CD4-positive, alpha-beta T cell (primary cell): ENCODE data around the gene GDF15. TPM values are rescaled to one million over a fixed set of nuclear protein-coding genes. Genes with fewer than 3 reads are reported as not detected.

Source experiments
- ATAC-seq: fragments of 200-7000 bp; cut with Tn5 transposase; one replicate; pipeline ENCODE4 v1.10.0; 2022; ENCODE audit warnings: mild to moderate bottlenecking; ENCODE audit not compliant: poor library complexity
- CTCF ChIA-PET: fragments of 350-600 bp; sonication (Branson Sonifier 250); formaldehyde crosslinking; loops from one replicate; lab custom pipeline; 2021; ENCODE audit warnings: antibody characterized with exemption, inconsistent platforms; lab: Charles Lee
- POLR2A ChIA-PET: fragments of 350-600 bp; sonication (Branson Sonifier 250); formaldehyde crosslinking; loops from one replicate; lab custom pipeline; 2021; ENCODE audit warnings: antibody characterized with exemption, inconsistent platforms; lab: Charles Lee
- DNase-seq, 14 experiments: peaks; one replicate each; pipeline ENCODE4 v3.0.0-alpha.2; 2013 to 2020; ENCODE audit warnings: mixed read lengths in 2 of 14
- H3K27ac ChIP-seq, 2 donors: one replicate each; pipeline versions ENCODE4 v1.5.1 to v1.7.0; 2013; ENCODE audit warnings: low read length in 2 of 2, low read depth in 1 of 2, mild to moderate bottlenecking in 1 of 2
- H3K27me3 ChIP-seq, 2 experiments: 1 replicate in 1 of 2; 2 replicates in 1 of 2; pipeline versions ENCODE4 v1.6.1 to v1.7.0; 2013; ENCODE audit warnings: low read length in 2 of 2, control low read depth in 1 of 2, mild to moderate bottlenecking in 1 of 2, moderate library complexity in 1 of 2; ENCODE audit not compliant: insufficient read depth in 2 of 2, control insufficient read depth in 1 of 2
- H3K36me3 ChIP-seq: one replicate; pipeline ENCODE4 v1.6.1; 2013; ENCODE audit warnings: low read length, control low read depth; ENCODE audit not compliant: insufficient read depth
- H3K4me1 ChIP-seq: one replicate; pipeline ENCODE4 v1.6.1; 2013; ENCODE audit warnings: low read length, control low read depth; ENCODE audit not compliant: insufficient read depth
- H3K4me3 ChIP-seq: one replicate; pipeline ENCODE4 v1.5.1; 2013; ENCODE audit warnings: mild to moderate bottlenecking, low read length, moderate library complexity
- H3K9me3 ChIP-seq, 2 experiments: 1 replicate in 1 of 2; 2 replicates in 1 of 2; pipeline versions ENCODE4 v1.6.1 to v1.7.0; 2013; ENCODE audit warnings: low read length in 2 of 2, mild to moderate bottlenecking in 2 of 2, control low read depth in 1 of 2, moderate library complexity in 1 of 2; ENCODE audit not compliant: control insufficient read depth in 1 of 2, insufficient read depth in 1 of 2
- H3K27ac Mint-ChIP-seq: one replicate; pipeline ENCODE4 v1.8.0; 2020; ENCODE audit warnings: mixed read lengths
- H3K27me3 Mint-ChIP-seq: one replicate; pipeline ENCODE4 v1.8.0; 2021; ENCODE audit warnings: mixed read lengths
- H3K36me3 Mint-ChIP-seq: one replicate; pipeline ENCODE4 v1.8.0; 2021; ENCODE audit warnings: low read depth, mixed read lengths
- H3K4me1 Mint-ChIP-seq: one replicate; pipeline ENCODE4 v1.8.0; 2021; ENCODE audit warnings: low read depth, mixed read lengths
- H3K4me3 Mint-ChIP-seq: one replicate; pipeline ENCODE4 v1.8.0; 2020; ENCODE audit warnings: mild to moderate bottlenecking, mixed read lengths
- H3K9me3 Mint-ChIP-seq: one replicate; pipeline ENCODE4 v1.8.0; 2020; ENCODE audit warnings: mixed read lengths
- intact Hi-C, 2 experiments: fragments of 100-400 bp; cut with DNase I in 1 of 2; cut with micrococcal nuclease in 1 of 2; formaldehyde crosslinking; loops; one replicate each; pipeline versions ENCODE4 v1.15.1 to v1.9.0; 2023 to 2025; cut with DNase I, micrococcal nuclease
- total RNA-seq, 174 experiments: library from RNA in 2 of 174; stranded (reverse) in 2 of 174; gene quantifications; one replicate each; pipeline ENCODE4 v1.2.3 and lab custom pipeline; 2021 to 2026
- TF ChIP-seq, protein P1 (sequence below): fragments of 200-600 bp; IDR thresholded peaks from one replicate; pipeline ENCODE4 v1.8.0; 2022; ENCODE audit warnings: antibody characterized with exemption, mild to moderate bottlenecking

Gene GDF15
- total RNA-seq, 2 experiments from 2014 or later = not detected

DNA sequence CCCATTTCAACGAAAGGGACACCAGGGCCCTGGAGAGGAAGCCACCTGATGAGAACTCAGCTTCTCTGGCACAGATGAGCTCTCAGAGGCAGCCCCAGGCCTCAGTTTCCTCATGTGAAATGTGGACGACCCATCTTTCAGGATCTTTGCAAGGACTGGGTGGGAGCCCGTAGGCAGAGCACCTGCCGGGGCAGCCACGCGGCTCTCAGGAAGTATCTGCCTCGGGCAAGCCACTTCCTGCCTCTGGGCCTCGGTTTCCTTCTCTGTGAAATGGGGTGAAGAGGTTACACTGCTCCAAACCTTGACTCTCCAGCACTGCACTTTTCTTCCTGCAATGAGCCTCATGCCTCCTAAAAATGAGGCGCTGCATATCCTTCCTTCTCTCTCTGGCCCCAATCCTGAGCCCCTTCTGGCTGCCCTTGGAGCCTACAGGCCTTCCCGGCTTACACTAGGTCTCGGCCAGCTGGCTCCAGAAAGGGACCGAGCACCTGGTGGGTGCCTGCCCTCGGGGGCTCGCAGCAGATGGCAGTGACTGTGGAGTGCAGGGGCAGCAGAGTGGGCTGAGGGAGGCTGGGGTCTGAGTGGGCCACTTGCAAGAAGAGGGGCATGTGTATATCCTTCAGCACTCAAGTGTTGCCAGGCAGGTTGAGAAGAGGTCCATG is 36.7 kb downstream of the GDF15 start:
- H3K36me3 ChIP-seq = peaks cover 17% of the 10 kb centered on the region
- H3K27me3 ChIP-seq = peaks cover 0 to 10% of the 10 kb centered on the region in 2 experiments
- H3K9me3 ChIP-seq = no peaks in the 10 kb centered on the region
- TF ChIP-seq, protein P1, sequence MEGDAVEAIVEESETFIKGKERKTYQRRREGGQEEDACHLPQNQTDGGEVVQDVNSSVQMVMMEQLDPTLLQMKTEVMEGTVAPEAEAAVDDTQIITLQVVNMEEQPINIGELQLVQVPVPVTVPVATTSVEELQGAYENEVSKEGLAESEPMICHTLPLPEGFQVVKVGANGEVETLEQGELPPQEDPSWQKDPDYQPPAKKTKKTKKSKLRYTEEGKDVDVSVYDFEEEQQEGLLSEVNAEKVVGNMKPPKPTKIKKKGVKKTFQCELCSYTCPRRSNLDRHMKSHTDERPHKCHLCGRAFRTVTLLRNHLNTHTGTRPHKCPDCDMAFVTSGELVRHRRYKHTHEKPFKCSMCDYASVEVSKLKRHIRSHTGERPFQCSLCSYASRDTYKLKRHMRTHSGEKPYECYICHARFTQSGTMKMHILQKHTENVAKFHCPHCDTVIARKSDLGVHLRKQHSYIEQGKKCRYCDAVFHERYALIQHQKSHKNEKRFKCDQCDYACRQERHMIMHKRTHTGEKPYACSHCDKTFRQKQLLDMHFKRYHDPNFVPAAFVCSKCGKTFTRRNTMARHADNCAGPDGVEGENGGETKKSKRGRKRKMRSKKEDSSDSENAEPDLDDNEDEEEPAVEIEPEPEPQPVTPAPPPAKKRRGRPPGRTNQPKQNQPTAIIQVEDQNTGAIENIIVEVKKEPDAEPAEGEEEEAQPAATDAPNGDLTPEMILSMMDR = no peak
- peaks cover 13% of the 10 kb centered on the region for H3K27me3 Mint-ChIP-seq
- H3K36me3 Mint-ChIP-seq = no peaks in the 10 kb centered on the region
- intact Hi-C loops = no loop called here
- POLR2A ChIA-PET = interaction anchor here (0.8 to 9.0 kb wide), 3 partner anchors 121 to 142 kb away, joined by 3 to 97 read pairs (median 5); partner anchors contain the start of genes FKBP8, JUND and KXD1
- peak overlapping the region; percentile 10 to 55 for H3K27ac ChIP-seq
- peaks cover 70% of the 10 kb centered on the region for H3K4me1 Mint-ChIP-seq
- DNase-seq = peak in 5 of 14 experiments; percentile 29 to 83 (median 61)
- H3K9me3 Mint-ChIP-seq = no peaks in the 10 kb centered on the region
- peak overlapping the region; percentile 25 for H3K4me3 ChIP-seq
- CTCF ChIA-PET = interaction anchor here (1.5 to 1.7 kb wide), 2 partner anchors 33 to 143 kb away, joined by 3 to 4 read pairs; no protein-coding TSS in a partner anchor
- peak; percentile 14 for ATAC-seq
- peak overlapping the region; percentile 74 for H3K4me3 Mint-ChIP-seq
- peak overlapping the region; percentile 77 for H3K27ac Mint-ChIP-seq
- H3K4me1 ChIP-seq = peaks cover 92% of the 10 kb centered on the region

DNA sequence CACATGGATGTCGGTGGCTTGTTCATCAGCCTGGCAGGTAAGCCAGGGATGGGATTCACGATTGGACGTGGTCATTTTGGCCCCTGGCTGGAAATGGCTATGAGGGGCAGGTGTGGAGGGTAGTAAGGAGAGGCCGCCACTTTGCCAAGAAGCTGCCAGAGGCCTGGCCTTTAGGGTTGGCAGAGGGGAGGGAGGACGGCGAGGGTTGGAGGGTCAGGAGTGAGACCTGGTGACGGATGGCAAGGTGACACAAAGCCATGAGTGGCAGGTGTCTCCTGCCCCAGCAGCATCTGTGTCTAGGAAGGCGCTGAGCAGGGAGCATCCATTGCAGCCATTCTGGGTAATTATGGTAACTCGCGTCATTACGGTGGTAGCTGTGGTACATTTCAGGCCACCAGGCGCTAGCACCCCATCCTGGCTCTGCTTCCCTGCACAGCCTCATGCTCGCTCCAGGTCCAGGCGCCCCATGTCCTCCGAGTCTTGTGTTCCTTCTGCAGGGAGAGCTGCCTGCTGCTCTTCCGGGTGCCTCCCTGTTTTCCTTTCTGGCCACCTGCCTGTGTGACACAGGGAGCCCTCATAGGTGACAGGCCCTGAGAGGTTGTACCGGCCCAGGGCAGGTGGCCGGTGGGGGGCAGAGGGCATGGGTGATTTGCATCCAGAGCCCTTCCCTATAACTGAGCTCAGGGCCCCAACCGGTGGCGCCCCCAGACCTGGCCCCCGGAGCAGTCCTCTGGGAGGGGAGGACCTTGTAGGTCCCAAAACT is 37.5 kb downstream of the GDF15 start:
- ATAC-seq = no peak
- ChIA-PET CTCF (interaction anchor here (0.5 to 1.7 kb wide), 2 partner anchors 144 to 295 kb away, joined by 3 to 4 read pairs; no protein-coding TSS in a partner anchor), POLR2A (interaction anchor here (1.5 to 1.6 kb wide), 2 partner anchors 14 to 134 kb away, joined by 4 to 5 read pairs; partner anchors contain the start of gene KXD1)
- Mint-ChIP-seq H3K27ac (peak overlapping the region; percentile 77), H3K27me3 (peaks cover 5% of the 10 kb centered on the region), H3K9me3 (no peaks in the 10 kb centered on the region), H3K4me3 (peak overlapping the region; percentile 74), H3K4me1 (peaks cover 62% of the 10 kb centered on the region), H3K36me3 (no peaks in the 10 kb centered on the region)
- Histone ChIP-seq H3K27me3 (peaks cover 0 to 3% of the 10 kb centered on the region in 2 experiments), H3K36me3 (peaks cover 22% of the 10 kb centered on the region), H3K27ac (peak overlapping the region in 1 of 2 donors; percentile 55), H3K9me3 (no peaks in the 10 kb centered on the region), H3K4me3 (peak overlapping the region; percentile 25), H3K4me1 (peaks cover 91% of the 10 kb centered on the region)
- TF ChIP-seq, protein P1 = no peak
- peak in 1 of 14 experiments; percentile 37 for DNase-seq
- intact Hi-C loops = no loop called here

DNA sequence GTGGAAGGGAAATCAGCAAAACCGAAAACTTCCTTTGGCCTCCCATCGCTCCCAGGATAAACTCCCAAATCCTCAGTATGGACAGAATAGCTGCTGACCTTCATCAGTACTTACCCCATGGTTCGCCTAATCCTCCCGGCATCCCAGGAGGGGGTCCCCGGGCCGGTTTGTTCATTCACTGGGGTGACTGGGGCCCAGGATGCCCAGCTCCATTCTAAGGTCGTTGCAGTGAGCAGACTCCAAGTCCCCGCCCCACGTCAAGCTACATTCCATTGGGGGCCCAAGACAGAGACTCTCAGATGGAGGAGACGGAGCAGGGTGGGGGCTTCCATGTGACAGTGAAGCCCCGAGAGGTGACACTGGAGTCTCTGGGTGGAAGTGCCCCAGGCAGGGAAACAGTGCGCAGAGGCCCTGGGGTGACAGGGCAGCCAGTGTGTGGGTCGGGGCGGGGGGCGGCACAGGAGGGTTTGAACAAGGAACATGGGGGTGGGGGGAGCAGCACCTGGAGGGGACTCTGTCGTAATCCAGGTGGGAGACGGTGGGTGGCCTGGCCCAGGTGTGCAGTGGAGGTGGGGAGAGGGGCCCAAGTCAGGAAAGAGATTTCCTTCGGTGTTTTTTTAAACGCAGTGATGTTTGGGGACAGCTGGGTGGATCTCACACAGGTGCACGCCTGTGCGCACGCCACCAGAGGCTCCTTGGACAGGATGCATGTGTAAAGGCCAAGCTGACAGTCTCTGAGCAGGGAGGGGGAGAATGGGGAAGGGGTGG is 38.3 kb downstream of the GDF15 start:
- Histone ChIP-seq H3K4me3 (no peak overlapping the region), H3K4me1 (peaks cover 93% of the 10 kb centered on the region), H3K27me3 (no peaks in the 10 kb centered on the region), H3K9me3 (no peaks in the 10 kb centered on the region), H3K27ac (no peak overlapping the region), H3K36me3 (peaks cover 22% of the 10 kb centered on the region)
- POLR2A ChIA-PET = interaction anchor here (1.5 to 1.6 kb wide), 2 partner anchors 13 kb away, joined by 4 read pairs; no protein-coding TSS in a partner anchor
- TF ChIP-seq, protein P1 = no peak
- H3K9me3 Mint-ChIP-seq = no peaks in the 10 kb centered on the region
- H3K36me3 Mint-ChIP-seq = no peaks in the 10 kb centered on the region
- no peak overlapping the region for H3K27ac Mint-ChIP-seq
- DNase-seq = peak in 1 of 14 experiments; percentile 29
- intact Hi-C loops = no loop called here
- H3K4me1 Mint-ChIP-seq = peaks cover 57% of the 10 kb centered on the region
- ATAC-seq = no peak
- H3K27me3 Mint-ChIP-seq = no peaks in the 10 kb centered on the region
- H3K4me3 Mint-ChIP-seq = peak overlapping the region; percentile 30
- CTCF ChIA-PET = interaction anchor here (1.1 kb wide), 1 partner anchor 27 kb away, joined by 3 read pairs; no protein-coding TSS in a partner anchor
